ENCODE results near the gene SLC15A4. TPM values are rescaled to one million over a fixed set of nuclear protein-coding genes. Genes with fewer than 3 reads are reported as not detected.

SLC15A4 gene
- total RNA-seq, 1 donor from 2014 or later = 29.3 TPM

DNA sequence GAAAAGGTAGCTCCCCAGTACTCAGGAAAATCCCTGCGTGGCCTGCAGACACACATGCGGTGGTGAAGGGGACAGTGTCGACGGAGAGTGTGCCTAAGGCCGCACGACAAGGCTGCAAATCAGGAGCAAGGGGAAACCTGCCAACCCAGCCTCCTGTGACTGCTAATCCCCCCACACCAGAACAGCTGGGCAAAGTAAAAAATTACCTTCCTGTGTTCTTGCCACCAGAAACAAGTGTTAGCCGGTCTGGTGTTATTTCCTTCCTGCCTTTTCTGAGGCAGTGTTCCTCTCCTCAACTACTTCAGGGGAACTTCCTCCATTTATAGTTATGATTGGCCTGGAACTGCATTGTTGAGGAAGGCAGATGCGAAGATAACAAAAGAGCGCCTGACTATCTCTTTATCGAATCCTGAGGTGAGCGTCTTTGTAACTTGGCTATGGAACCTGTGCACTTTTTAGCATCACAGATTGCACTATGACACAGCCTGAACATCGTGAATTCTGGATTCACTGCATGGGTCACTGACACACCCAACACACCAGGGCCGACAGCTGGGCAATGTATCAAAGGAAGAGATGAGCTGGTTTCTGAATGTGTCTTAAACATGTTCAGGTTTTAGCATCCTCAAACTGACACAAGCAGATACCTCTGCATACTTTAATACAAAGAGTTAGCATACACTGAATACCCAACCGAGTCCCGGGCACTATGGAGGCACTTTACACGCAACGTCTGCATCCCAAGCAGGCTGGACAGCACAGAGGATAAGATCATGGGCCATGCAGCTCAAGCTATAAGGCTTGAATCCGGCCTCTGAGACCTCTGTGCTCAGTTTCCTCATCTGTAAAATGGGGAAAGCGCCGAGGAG lies 28.9 kb downstream of the SLC15A4 start:
- no peaks in the 10 kb centered on the region for H3K9me3 Mint-ChIP-seq (ENCODE audit: unreplicated experiment)
- H3K4me3 Mint-ChIP-seq (ENCODE audit: unreplicated experiment) = no peak overlapping the region
- peaks cover 4% of the 10 kb centered on the region for H3K4me1 Mint-ChIP-seq (ENCODE audit: unreplicated experiment)
- H3K27ac Mint-ChIP-seq (ENCODE audit: unreplicated experiment) = no peak overlapping the region
- DNase-seq (ENCODE audit: extremely low spot score, unreplicated experiment) = no peak
- peaks cover 59% of the 10 kb centered on the region for H3K36me3 Mint-ChIP-seq (ENCODE audit: unreplicated experiment)
- TF ChIP-seq, protein P1, sequence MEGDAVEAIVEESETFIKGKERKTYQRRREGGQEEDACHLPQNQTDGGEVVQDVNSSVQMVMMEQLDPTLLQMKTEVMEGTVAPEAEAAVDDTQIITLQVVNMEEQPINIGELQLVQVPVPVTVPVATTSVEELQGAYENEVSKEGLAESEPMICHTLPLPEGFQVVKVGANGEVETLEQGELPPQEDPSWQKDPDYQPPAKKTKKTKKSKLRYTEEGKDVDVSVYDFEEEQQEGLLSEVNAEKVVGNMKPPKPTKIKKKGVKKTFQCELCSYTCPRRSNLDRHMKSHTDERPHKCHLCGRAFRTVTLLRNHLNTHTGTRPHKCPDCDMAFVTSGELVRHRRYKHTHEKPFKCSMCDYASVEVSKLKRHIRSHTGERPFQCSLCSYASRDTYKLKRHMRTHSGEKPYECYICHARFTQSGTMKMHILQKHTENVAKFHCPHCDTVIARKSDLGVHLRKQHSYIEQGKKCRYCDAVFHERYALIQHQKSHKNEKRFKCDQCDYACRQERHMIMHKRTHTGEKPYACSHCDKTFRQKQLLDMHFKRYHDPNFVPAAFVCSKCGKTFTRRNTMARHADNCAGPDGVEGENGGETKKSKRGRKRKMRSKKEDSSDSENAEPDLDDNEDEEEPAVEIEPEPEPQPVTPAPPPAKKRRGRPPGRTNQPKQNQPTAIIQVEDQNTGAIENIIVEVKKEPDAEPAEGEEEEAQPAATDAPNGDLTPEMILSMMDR (IDR thresholded peaks at IDR 0.05) = no peak
- no peaks in the 10 kb centered on the region for H3K27me3 Mint-ChIP-seq (ENCODE audit: unreplicated experiment)

DNA sequence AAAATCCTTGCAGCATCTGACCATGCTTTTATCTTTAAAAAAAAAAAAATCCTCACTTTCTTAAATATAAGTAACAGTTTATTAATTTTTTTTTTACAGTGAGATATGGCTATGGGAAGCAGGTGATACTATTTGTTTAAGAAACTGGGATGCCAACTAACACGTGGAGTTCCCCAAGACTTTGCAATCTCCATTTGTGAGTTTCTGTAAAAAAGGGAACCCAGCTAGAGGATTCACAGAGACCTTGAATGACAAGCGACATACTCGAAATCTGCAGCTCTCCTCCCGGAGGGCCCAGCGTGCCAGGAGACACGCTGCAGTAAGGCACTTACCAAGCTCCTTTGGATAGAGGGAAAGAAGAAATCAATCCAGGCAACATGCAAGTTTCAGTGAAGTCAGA lies 30.1 kb downstream of the SLC15A4 start:
- Mint-ChIP-seq H3K27ac (ENCODE audit: unreplicated experiment) (no peak overlapping the region), H3K4me3 (ENCODE audit: unreplicated experiment) (no peak overlapping the region), H3K36me3 (ENCODE audit: unreplicated experiment) (peaks cover 51% of the 10 kb centered on the region), H3K27me3 (ENCODE audit: unreplicated experiment) (no peaks in the 10 kb centered on the region), H3K4me1 (ENCODE audit: unreplicated experiment) (peaks cover 7% of the 10 kb centered on the region), H3K9me3 (ENCODE audit: unreplicated experiment) (no peaks in the 10 kb centered on the region)
- no peak for DNase-seq (ENCODE audit: extremely low spot score, unreplicated experiment)
- TF ChIP-seq, protein P1 (IDR thresholded peaks at IDR 0.05) = no peak

DNA sequence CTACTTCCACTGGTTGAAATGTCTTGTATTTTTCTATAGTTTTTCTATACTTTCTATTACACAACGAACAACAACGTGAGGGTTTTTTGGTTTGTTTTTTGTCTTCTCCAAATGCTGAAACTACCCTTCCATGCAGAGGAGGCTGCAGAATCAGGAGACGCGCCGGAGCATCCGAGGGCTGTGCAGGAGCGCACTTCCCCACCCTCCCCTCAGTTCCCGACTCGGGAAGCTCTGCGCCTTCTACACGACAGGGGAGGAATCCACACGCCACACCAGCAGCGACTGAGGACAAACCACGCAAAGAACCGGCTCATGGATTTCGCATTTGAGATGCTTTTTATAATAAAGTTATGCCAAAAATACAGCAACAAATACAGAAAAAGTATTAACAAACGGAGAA lies 30.9 kb downstream of the SLC15A4 start:
- no peak for DNase-seq (ENCODE audit: extremely low spot score, unreplicated experiment)
- Mint-ChIP-seq H3K4me3 (ENCODE audit: unreplicated experiment) (no peak overlapping the region), H3K4me1 (ENCODE audit: unreplicated experiment) (peaks cover 6% of the 10 kb centered on the region), H3K27me3 (ENCODE audit: unreplicated experiment) (no peaks in the 10 kb centered on the region), H3K36me3 (ENCODE audit: unreplicated experiment) (peaks cover 45% of the 10 kb centered on the region), H3K27ac (ENCODE audit: unreplicated experiment) (no peak overlapping the region), H3K9me3 (ENCODE audit: unreplicated experiment) (no peaks in the 10 kb centered on the region)
- TF ChIP-seq, protein P1 (IDR thresholded peaks at IDR 0.05) = no peak

DNA sequence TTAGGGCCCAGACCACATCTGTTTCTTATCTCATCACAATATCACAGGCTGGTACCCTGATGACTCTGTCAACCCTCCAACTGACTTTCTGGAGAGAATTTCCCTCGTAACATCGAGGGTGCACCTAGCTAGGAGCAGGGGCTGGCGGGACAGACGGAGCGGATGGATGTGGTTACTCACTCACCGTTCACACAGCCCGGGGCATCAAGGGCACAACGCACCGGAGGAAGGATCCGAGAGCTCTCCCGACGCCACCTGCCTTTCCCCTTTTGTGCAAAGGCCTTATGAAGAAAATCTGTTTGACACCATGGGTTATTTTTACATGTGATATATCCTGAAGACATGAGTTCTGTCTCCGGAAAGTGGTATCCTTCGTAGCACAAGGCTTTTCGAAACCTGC lies 31.4 kb downstream of the SLC15A4 start:
- DNase-seq (ENCODE audit: extremely low spot score, unreplicated experiment) = no peak
- TF ChIP-seq, protein P1 (IDR thresholded peaks at IDR 0.05) = no peak
- peaks cover 42% of the 10 kb centered on the region for H3K36me3 Mint-ChIP-seq (ENCODE audit: unreplicated experiment)
- peaks cover 3% of the 10 kb centered on the region for H3K4me1 Mint-ChIP-seq (ENCODE audit: unreplicated experiment)
- no peak overlapping the region for H3K4me3 Mint-ChIP-seq (ENCODE audit: unreplicated experiment)
- no peak overlapping the region for H3K27ac Mint-ChIP-seq (ENCODE audit: unreplicated experiment)
- H3K27me3 Mint-ChIP-seq (ENCODE audit: unreplicated experiment) = no peaks in the 10 kb centered on the region
- no peaks in the 10 kb centered on the region for H3K9me3 Mint-ChIP-seq (ENCODE audit: unreplicated experiment)

DNA sequence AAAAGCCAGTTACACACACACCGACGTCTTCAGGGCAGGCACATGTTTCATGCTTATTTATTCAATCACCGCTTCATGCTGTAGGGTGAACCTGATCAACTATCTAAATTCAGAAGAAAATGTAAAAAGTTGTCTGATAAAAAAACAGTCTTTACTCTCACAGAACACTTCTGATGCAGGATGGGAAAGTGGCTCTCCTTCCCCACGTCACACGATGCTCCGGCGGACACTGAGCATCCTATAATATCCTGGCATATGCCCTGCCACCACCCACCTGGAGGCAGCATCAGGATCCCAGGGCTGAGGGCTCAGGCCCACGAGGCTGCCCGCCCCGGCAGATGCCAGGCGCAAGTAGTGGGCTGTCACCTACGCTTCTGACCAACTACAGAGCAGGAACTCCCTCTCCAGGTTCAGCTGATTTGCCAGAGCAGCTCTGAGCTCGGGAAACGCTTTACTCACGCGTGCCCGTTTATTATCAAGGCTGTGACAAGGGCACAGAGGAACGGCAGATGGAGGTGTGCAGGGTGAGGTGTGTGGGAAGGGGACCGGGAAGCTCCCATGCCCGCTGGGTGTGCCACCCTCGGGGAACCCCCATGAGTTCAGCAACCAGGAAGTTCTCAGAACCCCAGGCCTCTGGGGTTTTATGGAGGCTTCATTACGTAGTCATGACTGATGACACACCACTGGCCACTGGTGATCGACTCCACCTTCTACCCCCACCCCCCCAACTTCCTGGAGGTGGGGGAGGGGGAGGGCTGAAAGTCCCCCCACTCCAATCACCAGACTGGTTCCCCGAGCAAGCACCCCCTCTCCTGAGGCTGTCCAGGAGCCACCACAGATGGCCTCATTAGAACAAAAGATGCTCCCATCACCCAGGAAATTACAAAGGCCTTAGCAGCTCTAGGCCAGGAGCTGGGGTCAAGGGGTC lies 32.1 kb downstream of the SLC15A4 start:
- Mint-ChIP-seq H3K4me3 (ENCODE audit: unreplicated experiment) (no peak overlapping the region), H3K27me3 (ENCODE audit: unreplicated experiment) (no peaks in the 10 kb centered on the region), H3K27ac (ENCODE audit: unreplicated experiment) (no peak overlapping the region), H3K36me3 (ENCODE audit: unreplicated experiment) (peaks cover 37% of the 10 kb centered on the region), H3K4me1 (ENCODE audit: unreplicated experiment) (peaks cover 3% of the 10 kb centered on the region), H3K9me3 (ENCODE audit: unreplicated experiment) (no peaks in the 10 kb centered on the region)
- DNase-seq (ENCODE audit: extremely low spot score, unreplicated experiment) = no peak
- TF ChIP-seq, protein P1 (IDR thresholded peaks at IDR 0.05) = no peak
